Uterus (tissue), 4 donors: ENCODE results near the gene SLC6A8. TPM values are rescaled to one million over a fixed set of nuclear protein-coding genes. Genes with fewer than 3 reads are reported as not detected.

ENCODE experiments used
- DNase-seq, 2 donors: peaks; one replicate each; pipeline ENCODE4 v3.0.0-alpha.2; 2019 to 2020
- H3K27ac ChIP-seq, 2 donors: fragments of 200-600 bp; sonication (generic); 1 replicate in 1 of 2; 2 replicates in 1 of 2; pipeline ENCODE4 v1.5.1; 2016 to 2018
- H3K27me3 ChIP-seq, 2 donors: fragments of 200-600 bp; sonication (generic); one replicate each; pipeline ENCODE4 v1.5.1; 2018 to 2019; ENCODE audit warnings: control low read depth in 1 of 2
- H3K36me3 ChIP-seq, 2 donors: fragments of 200-600 bp; sonication (generic); one replicate each; pipeline ENCODE4 v1.5.1; 2019; ENCODE audit warnings: control low read depth in 1 of 2
- H3K4me1 ChIP-seq, 2 donors: fragments of 200-600 bp; sonication (generic); one replicate each; pipeline ENCODE4 v1.5.1; 2018 to 2019; ENCODE audit warnings: control low read depth in 1 of 2
- H3K4me3 ChIP-seq, 2 donors: fragments of 200-600 bp; sonication (generic); 1 replicate in 1 of 2; 2 replicates in 1 of 2; pipeline ENCODE4 v1.5.1; 2018 to 2019; ENCODE audit warnings: mild to moderate bottlenecking in 1 of 2
- H3K9me3 ChIP-seq, 2 donors: fragments of 200-600 bp; sonication (generic); one replicate each; pipeline ENCODE4 v1.5.1; 2019; ENCODE audit warnings: control low read depth in 1 of 2
- POLR2A ChIP-seq, 2 donors: fragments of 450-650 bp; IDR thresholded peaks; one replicate each; pipeline ENCODE4 v1.6.1; 2016; ENCODE audit warnings: antibody characterized with exemption in 2 of 2, mild to moderate bottlenecking in 1 of 2, moderate library complexity in 1 of 2
- intact Hi-C: fragments of 100-400 bp; cut with DNase I; formaldehyde crosslinking; loops from one replicate; pipeline ENCODE4 v1.15.1; 2023; ENCODE audit warnings: low total_unique reads
- total RNA-seq, 4 donors: library from RNA; depleted of rRNA in 3 of 4; stranded (reverse); fragments of >200 nt in 3 of 4; gene quantifications; one replicate each; pipeline versions ENCODE4 v1.1.0 to v1.2.4, GENCODE V29; 2014 to 2023
- TF ChIP-seq, protein P1 (sequence below), 4 experiments: fragments of 200-600 bp in 2 of 4; fragments of 450-650 bp in 2 of 4; sonication (generic) in 2 of 4; IDR thresholded peaks; one replicate each; pipeline ENCODE4 v1.5.1; 2016 to 2019; ENCODE audit warnings: antibody characterized with exemption in 4 of 4, mild to moderate bottlenecking in 2 of 4, moderate library complexity in 1 of 4
- donor health status: DM: yes; HTN: yes; CAD: no.

SLC6A8 gene
- total RNA-seq, 4 donors from 2014 or later = 4.7 to 40.3 (median 11.2) TPM

DNA sequence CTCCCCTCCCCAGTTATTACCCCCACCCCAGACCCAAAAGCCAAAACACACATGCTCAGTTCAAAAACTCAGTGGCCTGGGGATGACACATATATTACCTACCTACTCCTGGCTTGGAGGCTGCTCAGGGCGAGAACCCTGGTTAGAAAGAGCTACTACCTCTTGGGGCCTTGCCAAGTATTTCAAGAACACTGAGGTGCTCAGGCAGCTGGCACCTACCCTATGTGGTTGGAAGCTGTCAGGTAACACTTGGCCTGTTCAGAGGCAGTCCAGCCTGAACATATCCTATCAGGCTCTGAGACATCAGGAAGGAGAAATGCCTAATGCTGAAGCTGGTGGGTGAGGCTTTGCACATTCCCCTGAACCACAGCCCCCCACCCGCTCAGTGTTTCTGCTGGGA lies 31.5 kb downstream of the SLC6A8 start:
- H3K36me3 ChIP-seq = no peaks in the 10 kb centered on the region
- H3K27ac ChIP-seq = no peak overlapping the region
- intact Hi-C loops = no loop called here
- no peaks in the 10 kb centered on the region for H3K4me1 ChIP-seq
- no peak overlapping the region for H3K4me3 ChIP-seq
- H3K9me3 ChIP-seq = no peaks in the 10 kb centered on the region
- TF ChIP-seq POLR2A (IDR thresholded peaks at IDR 0.05) = no peak
- TF ChIP-seq, protein P1, sequence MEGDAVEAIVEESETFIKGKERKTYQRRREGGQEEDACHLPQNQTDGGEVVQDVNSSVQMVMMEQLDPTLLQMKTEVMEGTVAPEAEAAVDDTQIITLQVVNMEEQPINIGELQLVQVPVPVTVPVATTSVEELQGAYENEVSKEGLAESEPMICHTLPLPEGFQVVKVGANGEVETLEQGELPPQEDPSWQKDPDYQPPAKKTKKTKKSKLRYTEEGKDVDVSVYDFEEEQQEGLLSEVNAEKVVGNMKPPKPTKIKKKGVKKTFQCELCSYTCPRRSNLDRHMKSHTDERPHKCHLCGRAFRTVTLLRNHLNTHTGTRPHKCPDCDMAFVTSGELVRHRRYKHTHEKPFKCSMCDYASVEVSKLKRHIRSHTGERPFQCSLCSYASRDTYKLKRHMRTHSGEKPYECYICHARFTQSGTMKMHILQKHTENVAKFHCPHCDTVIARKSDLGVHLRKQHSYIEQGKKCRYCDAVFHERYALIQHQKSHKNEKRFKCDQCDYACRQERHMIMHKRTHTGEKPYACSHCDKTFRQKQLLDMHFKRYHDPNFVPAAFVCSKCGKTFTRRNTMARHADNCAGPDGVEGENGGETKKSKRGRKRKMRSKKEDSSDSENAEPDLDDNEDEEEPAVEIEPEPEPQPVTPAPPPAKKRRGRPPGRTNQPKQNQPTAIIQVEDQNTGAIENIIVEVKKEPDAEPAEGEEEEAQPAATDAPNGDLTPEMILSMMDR (IDR thresholded peaks at IDR 0.05) = no peak
- no peaks in the 10 kb centered on the region for H3K27me3 ChIP-seq
- no peak for DNase-seq

DNA sequence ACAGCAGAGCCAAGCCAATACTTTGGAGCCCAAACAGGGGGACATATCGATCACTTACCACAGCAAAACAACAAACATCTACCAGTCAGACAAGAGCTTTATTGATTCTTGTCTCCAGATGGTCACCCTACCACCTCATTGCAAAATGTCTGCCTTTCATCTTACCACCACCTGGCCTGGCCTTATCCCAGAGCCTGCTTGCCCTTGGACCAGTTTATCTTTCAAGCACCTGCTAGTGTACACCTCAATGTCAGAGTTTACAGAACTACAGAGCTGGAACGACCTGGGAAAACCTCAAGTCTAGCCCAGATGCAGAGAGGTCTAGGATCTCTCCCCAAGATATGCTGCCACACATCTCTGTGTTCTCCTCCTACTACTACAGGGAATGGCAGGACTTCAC lies 32.0 kb downstream of the SLC6A8 start:
- Histone ChIP-seq H3K4me3 (no peak overlapping the region), H3K27me3 (no peaks in the 10 kb centered on the region), H3K4me1 (no peaks in the 10 kb centered on the region), H3K27ac (no peak overlapping the region), H3K36me3 (no peaks in the 10 kb centered on the region), H3K9me3 (no peaks in the 10 kb centered on the region)
- TF ChIP-seq POLR2A (IDR thresholded peaks at IDR 0.05) = no peak
- TF ChIP-seq, protein P1 (IDR thresholded peaks at IDR 0.05) = no peak
- intact Hi-C loops = no loop called here
- DNase-seq = no peak

DNA sequence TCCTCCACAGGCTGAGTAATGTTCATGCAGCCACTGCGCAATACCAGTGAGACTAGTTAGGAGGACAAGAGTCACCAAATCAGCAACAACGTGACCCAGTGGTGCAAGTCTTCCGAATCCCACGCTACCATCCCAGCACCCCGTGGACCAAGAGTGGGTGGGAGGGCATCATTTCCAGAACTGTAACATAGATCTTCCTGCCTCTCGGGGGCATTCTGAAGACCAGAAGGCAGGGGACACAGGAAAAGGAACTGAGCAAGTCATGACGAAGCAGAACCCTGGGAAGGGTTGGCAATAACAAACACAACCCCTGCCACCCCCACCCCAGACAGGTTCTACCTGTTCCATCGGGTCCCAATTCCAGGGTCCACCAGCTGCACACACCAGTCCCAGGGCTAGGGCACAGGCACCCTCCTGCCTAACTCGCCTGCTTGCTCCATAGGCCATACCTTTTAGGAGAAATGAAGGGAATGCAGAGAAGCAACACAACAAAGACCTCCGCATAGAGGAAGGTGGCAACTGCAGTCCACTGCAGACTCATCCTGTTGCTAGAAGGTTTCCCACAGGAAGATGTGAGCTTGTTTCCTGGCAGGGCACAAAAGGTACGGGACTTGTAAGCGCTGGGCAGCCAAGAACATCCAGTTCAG lies 35.1 kb downstream of the SLC6A8 start:
- Histone ChIP-seq H3K4me3 (peak overlapping the region; percentile 43 to 49), H3K27ac (peak overlapping the region; percentile 81 to 91), H3K4me1 (peaks cover 0 to 4% of the 10 kb centered on the region in 2 donors), H3K27me3 (no peaks in the 10 kb centered on the region), H3K9me3 (no peaks in the 10 kb centered on the region), H3K36me3 (no peaks in the 10 kb centered on the region)
- intact Hi-C loops = no loop called here
- TF ChIP-seq, protein P1 (IDR thresholded peaks at IDR 0.05) = no peak
- TF ChIP-seq POLR2A (IDR thresholded peaks at IDR 0.05) = no peak
- no peak for DNase-seq

DNA sequence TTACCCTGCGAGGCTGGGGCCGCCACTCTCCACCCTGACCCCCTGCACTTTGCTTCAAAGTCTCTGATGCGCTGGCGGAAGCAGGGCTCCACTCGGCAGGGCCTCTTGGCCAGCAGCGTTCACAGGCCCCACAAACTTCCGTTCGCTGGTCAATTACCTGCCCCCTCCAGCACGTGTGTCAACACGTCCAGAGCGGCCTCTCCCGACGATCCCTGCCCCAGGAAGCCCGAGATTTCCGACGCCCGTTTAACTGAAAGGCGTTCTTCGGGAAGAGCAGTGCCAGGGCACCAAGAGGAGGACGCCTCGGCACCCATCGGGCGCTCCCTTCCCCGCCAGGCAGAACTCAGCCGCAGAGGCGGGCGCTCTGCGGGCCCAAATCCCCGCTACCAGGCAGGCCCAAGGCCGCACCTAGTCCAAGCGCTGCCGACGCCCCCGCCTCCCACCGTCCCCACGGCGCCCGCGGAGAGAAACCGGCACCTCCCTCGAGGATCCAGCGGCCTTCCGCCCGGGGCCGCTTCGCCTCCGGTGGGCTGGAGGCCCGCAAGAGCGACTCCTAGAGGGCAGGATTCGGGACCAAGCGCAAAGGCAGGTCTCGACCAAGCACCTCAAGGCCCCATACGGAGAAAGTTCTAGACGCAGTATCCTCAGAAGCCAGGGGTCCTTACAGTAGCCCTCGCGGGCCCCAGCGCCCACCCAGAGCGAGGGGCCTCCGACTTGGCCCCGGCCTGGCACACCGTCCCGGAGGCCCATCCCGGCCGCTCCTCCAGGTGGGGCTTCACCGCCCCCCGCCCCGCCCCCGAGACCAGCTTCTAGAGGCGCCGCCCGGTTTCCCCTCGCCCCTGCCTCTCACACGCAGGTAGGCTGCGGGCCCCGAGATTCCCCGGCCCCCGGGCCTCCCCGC lies 35.9 kb downstream of the SLC6A8 start:
- TF ChIP-seq, protein P1 (IDR thresholded peaks at IDR 0.05) = peak in 2 of 4 experiments; percentile 20
- no peak for TF ChIP-seq POLR2A (IDR thresholded peaks at IDR 0.05)
- DNase-seq = peak; percentile 44 to 46
- Histone ChIP-seq H3K36me3 (no peaks in the 10 kb centered on the region), H3K27ac (peak overlapping the region; percentile 81 to 91), H3K4me3 (peak overlapping the region; percentile 43 to 49), H3K9me3 (no peaks in the 10 kb centered on the region), H3K27me3 (no peaks in the 10 kb centered on the region), H3K4me1 (peaks cover 0 to 4% of the 10 kb centered on the region in 2 donors)
- intact Hi-C loops = no loop called here
